Activated naive CD4-positive, alpha-beta T cell treated with anti-CD3 and anti-CD28 coated beads for 36 hours (primary cell): Measurements from ENCODE around the gene ATF2. TPM values are rescaled to one million over a fixed set of nuclear protein-coding genes. Genes with fewer than 3 reads are reported as not detected.

Experiments
- CTCF ChIA-PET: fragments of 350-600 bp; sonication (Branson Sonifier 250); formaldehyde crosslinking; loops from one replicate; lab custom pipeline; 2021; ENCODE audit warnings: antibody characterized with exemption; lab: Charles Lee
- DNase-seq: peaks from one replicate; pipeline ENCODE4 v3.0.0-alpha.2; 2020
- H3K27ac Mint-ChIP-seq: one replicate; pipeline ENCODE4 v1.8.0; 2021; ENCODE audit warnings: mild to moderate bottlenecking, mixed read lengths
- H3K27me3 Mint-ChIP-seq: one replicate; pipeline ENCODE4 v1.8.0; 2021; ENCODE audit warnings: low read depth, mixed read lengths
- H3K36me3 Mint-ChIP-seq: one replicate; pipeline ENCODE4 v1.8.0; 2021; ENCODE audit warnings: low read depth, mixed read lengths
- H3K4me1 Mint-ChIP-seq: one replicate; pipeline ENCODE4 v1.8.0; 2021; ENCODE audit warnings: low read depth, mixed read lengths
- H3K4me3 Mint-ChIP-seq: one replicate; pipeline ENCODE4 v1.8.0; 2021; ENCODE audit warnings: mild to moderate bottlenecking, moderate library complexity, mixed read lengths
- H3K9me3 Mint-ChIP-seq: one replicate; pipeline ENCODE4 v1.8.0; 2021; ENCODE audit warnings: mixed read lengths
- intact Hi-C: fragments of 100-400 bp; cut with micrococcal nuclease; formaldehyde crosslinking; loops from one replicate; pipeline ENCODE4 v1.15.1; 2023
- total RNA-seq, 2 experiments: library from RNA; stranded (reverse); gene quantifications; one replicate each; pipeline ENCODE4 v1.2.3, GENCODE V29; 2021

ATF2 gene
- 10 to 100 TPM; 48.0 to 53.3 TPM for total RNA-seq

- peaks cover 2% of the 10 kb centered on the region for H3K36me3 Mint-ChIP-seq
- peak within 1 kb of the TSS; percentile 97 for H3K27ac Mint-ChIP-seq
- H3K4me1 Mint-ChIP-seq = peaks cover 43% of the 10 kb centered on the region
- H3K27me3 Mint-ChIP-seq = no peaks in the 10 kb centered on the region
- H3K9me3 Mint-ChIP-seq = no peaks in the 10 kb centered on the region
- intact Hi-C loops = loop anchor here (1.0 to 5.0 kb wide), 12 partner anchors 13 to 1203 kb away; partner anchors contain the start of genes ATP5MC3, GPR155, LNPK and OLA1
- CTCF ChIA-PET = interaction anchor here (0.6 to 0.7 kb wide), 3 partner anchors 11 to 994 kb away, joined by 3 to 5 read pairs (median 3); no protein-coding TSS in a partner anchor
- H3K4me3 Mint-ChIP-seq = peak within 1 kb of the TSS; percentile 99
- DNase-seq = peak; percentile 99
These were observed at the start of gene ATF2 for GRCh38 chr2:175167792-175168563. Gene ATF2, minus strand, starts transcription at chr2:175168203. Its CDS starts 31,760 bp downstream, at chr2:175136443.

GRCh38 chr2:175207741-175208438, 39.9 kb upstream of the ATF2 start:
- CTCF ChIA-PET = interaction anchor here (0.6 to 0.7 kb wide), 2 partner anchors 77 to 489 kb away, joined by 3 to 5 read pairs; no protein-coding TSS in a partner anchor
- intact Hi-C loops = no loop called here

GRCh38 chr2:175206866-175207265, 38.9 kb upstream of the ATF2 start:
- CTCF ChIA-PET = interaction anchor here (0.7 kb wide), 1 partner anchor 459 kb away, joined by 3 read pairs; no protein-coding TSS in a partner anchor
- Mint-ChIP-seq H3K4me3 (no peak overlapping the region), H3K36me3 (no peaks in the 10 kb centered on the region)

More at GRCh38 chr2:175207741-175208438, 39.9 kb upstream of the ATF2 start:
- H3K4me3 Mint-ChIP-seq = no peak overlapping the region
- H3K27me3 Mint-ChIP-seq = peaks cover 3% of the 10 kb centered on the region
- no peaks in the 10 kb centered on the region for H3K9me3 Mint-ChIP-seq
- no peak overlapping the region for H3K27ac Mint-ChIP-seq
- DNase-seq = no peak
- H3K4me1 Mint-ChIP-seq = peaks cover 2% of the 10 kb centered on the region
- no peaks in the 10 kb centered on the region for H3K36me3 Mint-ChIP-seq

GRCh38 chr2:175205523-175205922, 37.5 kb upstream of the ATF2 start:
- Mint-ChIP-seq H3K9me3 (no peaks in the 10 kb centered on the region), H3K27ac (no peak overlapping the region), H3K27me3 (peaks cover 5% of the 10 kb centered on the region), H3K4me1 (peaks cover 2% of the 10 kb centered on the region), H3K4me3 (no peak overlapping the region), H3K36me3 (no peaks in the 10 kb centered on the region)
- intact Hi-C loops = no loop called here
- CTCF ChIA-PET = interaction anchor here (0.6 to 2.5 kb wide), 4 partner anchors 43 to 77 kb away, joined by 3 to 28 read pairs (median 16); no protein-coding TSS in a partner anchor
- DNase-seq = no peak

More at GRCh38 chr2:175206866-175207265, 38.9 kb upstream of the ATF2 start:
- H3K4me1 Mint-ChIP-seq = peaks cover 2% of the 10 kb centered on the region
- DNase-seq = no peak
- peaks cover 5% of the 10 kb centered on the region for H3K27me3 Mint-ChIP-seq
- intact Hi-C loops = no loop called here
- H3K9me3 Mint-ChIP-seq = no peaks in the 10 kb centered on the region
- no peak overlapping the region for H3K27ac Mint-ChIP-seq

- no peak overlapping the region for H3K4me3 Mint-ChIP-seq
- intact Hi-C loops = loop anchor here (1.0 to 2.0 kb wide), 2 partner anchors 78 to 125 kb away; no protein-coding TSS in a partner anchor
- CTCF ChIA-PET = interaction anchor here (0.5 to 2.5 kb wide), 15 partner anchors 9 to 1448 kb away, joined by 3 to 28 read pairs (median 5); no protein-coding TSS in a partner anchor
- H3K9me3 Mint-ChIP-seq = no peaks in the 10 kb centered on the region
- peaks cover 2% of the 10 kb centered on the region for H3K4me1 Mint-ChIP-seq
- no peaks in the 10 kb centered on the region for H3K36me3 Mint-ChIP-seq
- DNase-seq = peak; percentile 67
- peaks cover 7% of the 10 kb centered on the region for H3K27me3 Mint-ChIP-seq
- no peak overlapping the region for H3K27ac Mint-ChIP-seq
These were observed 35.9 kb upstream of the ATF2 start for GRCh38 chr2:175203621-175204496.

- CTCF ChIA-PET = interaction anchor here (1.3 kb wide), 1 partner anchor 9 kb away, joined by 6 read pairs; no protein-coding TSS in a partner anchor
- H3K36me3 Mint-ChIP-seq = no peaks in the 10 kb centered on the region
- H3K4me3 Mint-ChIP-seq = no peak overlapping the region
- no peaks in the 10 kb centered on the region for H3K9me3 Mint-ChIP-seq
- H3K27ac Mint-ChIP-seq = no peak overlapping the region
- peaks cover 14% of the 10 kb centered on the region for H3K27me3 Mint-ChIP-seq
- intact Hi-C loops = no loop called here
- no peak for DNase-seq
- H3K4me1 Mint-ChIP-seq = no peaks in the 10 kb centered on the region
These were observed 27.0 kb upstream of the ATF2 start for GRCh38 chr2:175195012-175195411.

GRCh38 chr2:175188761-175189160, 20.8 kb upstream of the ATF2 start:
- Mint-ChIP-seq H3K9me3 (no peaks in the 10 kb centered on the region), H3K4me3 (no peak overlapping the region), H3K4me1 (no peaks in the 10 kb centered on the region), H3K36me3 (no peaks in the 10 kb centered on the region), H3K27ac (no peak overlapping the region), H3K27me3 (peaks cover 12% of the 10 kb centered on the region)
- CTCF ChIA-PET = no interaction called here
- DNase-seq = no peak
- intact Hi-C loops = no loop called here

- Mint-ChIP-seq H3K4me1 (no peaks in the 10 kb centered on the region), H3K9me3 (no peaks in the 10 kb centered on the region), H3K27ac (no peak overlapping the region), H3K4me3 (no peak overlapping the region), H3K36me3 (no peaks in the 10 kb centered on the region), H3K27me3 (peaks cover 12% of the 10 kb centered on the region)
- peak; percentile 21 for DNase-seq
- intact Hi-C loops = loop anchor here (1.0 kb wide), 2 partner anchors 76 to 151 kb away; no protein-coding TSS in a partner anchor
- CTCF ChIA-PET = interaction anchor here (1.6 kb wide), 1 partner anchor 16 kb away, joined by 6 read pairs; no protein-coding TSS in a partner anchor
These were observed 19.4 kb upstream of the ATF2 start for GRCh38 chr2:175187378-175187777.

- intact Hi-C loops = loop anchor here (5.0 kb wide), 3 partner anchors 431 to 1221 kb away; partner anchors contain the start of gene LNPK
- CTCF ChIA-PET = no interaction called here
These were observed 15.7 kb upstream of the ATF2 start for GRCh38 chr2:175183674-175184073.

GRCh38 chr2:175181877-175182308, 13.9 kb upstream of the ATF2 start:
- no peak for DNase-seq
- H3K27me3 Mint-ChIP-seq = no peaks in the 10 kb centered on the region
- H3K9me3 Mint-ChIP-seq = no peaks in the 10 kb centered on the region
- H3K4me1 Mint-ChIP-seq = peaks cover 27% of the 10 kb centered on the region
- CTCF ChIA-PET = interaction anchor here (1.4 kb wide), 1 partner anchor 100 kb away, joined by 4 read pairs; no protein-coding TSS in a partner anchor
- H3K27ac Mint-ChIP-seq = peak overlapping the region; percentile 85
- H3K4me3 Mint-ChIP-seq = peak overlapping the region; percentile 94
- peaks cover 26% of the 10 kb centered on the region for H3K36me3 Mint-ChIP-seq
- intact Hi-C loops = loop anchor here (1.0 to 5.0 kb wide), 8 partner anchors 14 to 1220 kb away; partner anchors contain the start of genes ATF2, LNPK and OLA1

More at GRCh38 chr2:175183674-175184073, 15.7 kb upstream of the ATF2 start:
- Mint-ChIP-seq H3K27me3 (no peaks in the 10 kb centered on the region), H3K9me3 (no peaks in the 10 kb centered on the region), H3K4me3 (no peak overlapping the region), H3K27ac (no peak overlapping the region), H3K36me3 (peaks cover 15% of the 10 kb centered on the region), H3K4me1 (peaks cover 18% of the 10 kb centered on the region)
- DNase-seq = no peak
